ENCODE data around the gene MAML2.

- TF ChIP-seq, protein P1, sequence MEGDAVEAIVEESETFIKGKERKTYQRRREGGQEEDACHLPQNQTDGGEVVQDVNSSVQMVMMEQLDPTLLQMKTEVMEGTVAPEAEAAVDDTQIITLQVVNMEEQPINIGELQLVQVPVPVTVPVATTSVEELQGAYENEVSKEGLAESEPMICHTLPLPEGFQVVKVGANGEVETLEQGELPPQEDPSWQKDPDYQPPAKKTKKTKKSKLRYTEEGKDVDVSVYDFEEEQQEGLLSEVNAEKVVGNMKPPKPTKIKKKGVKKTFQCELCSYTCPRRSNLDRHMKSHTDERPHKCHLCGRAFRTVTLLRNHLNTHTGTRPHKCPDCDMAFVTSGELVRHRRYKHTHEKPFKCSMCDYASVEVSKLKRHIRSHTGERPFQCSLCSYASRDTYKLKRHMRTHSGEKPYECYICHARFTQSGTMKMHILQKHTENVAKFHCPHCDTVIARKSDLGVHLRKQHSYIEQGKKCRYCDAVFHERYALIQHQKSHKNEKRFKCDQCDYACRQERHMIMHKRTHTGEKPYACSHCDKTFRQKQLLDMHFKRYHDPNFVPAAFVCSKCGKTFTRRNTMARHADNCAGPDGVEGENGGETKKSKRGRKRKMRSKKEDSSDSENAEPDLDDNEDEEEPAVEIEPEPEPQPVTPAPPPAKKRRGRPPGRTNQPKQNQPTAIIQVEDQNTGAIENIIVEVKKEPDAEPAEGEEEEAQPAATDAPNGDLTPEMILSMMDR (IDR thresholded peaks at IDR 0.05 in 2 of 3, conservative IDR thresholded peaks at IDR 0.05 in 1 of 3; ENCODE audit: insufficient read depth in 2 of 3, low read depth in 1 of 3, low read length in 3 of 3): no peak
- TF ChIP-seq ZNF445 (CRISPR knock-in tag; IDR thresholded peaks at IDR 0.05; ENCODE audit: low read depth) (no peak), RCOR1 (IDR thresholded peaks at IDR 0.05; ENCODE audit: borderline replicate concordance in 1 of 2, low read depth in 2 of 2, low read length in 2 of 2) (no peak), ZNF23 (CRISPR knock-in tag; IDR thresholded peaks at IDR 0.05) (no peak), IFI16 (CRISPR knock-in tag; IDR thresholded peaks at IDR 0.05) (no peak)
- TF ChIP-seq, protein P2, sequence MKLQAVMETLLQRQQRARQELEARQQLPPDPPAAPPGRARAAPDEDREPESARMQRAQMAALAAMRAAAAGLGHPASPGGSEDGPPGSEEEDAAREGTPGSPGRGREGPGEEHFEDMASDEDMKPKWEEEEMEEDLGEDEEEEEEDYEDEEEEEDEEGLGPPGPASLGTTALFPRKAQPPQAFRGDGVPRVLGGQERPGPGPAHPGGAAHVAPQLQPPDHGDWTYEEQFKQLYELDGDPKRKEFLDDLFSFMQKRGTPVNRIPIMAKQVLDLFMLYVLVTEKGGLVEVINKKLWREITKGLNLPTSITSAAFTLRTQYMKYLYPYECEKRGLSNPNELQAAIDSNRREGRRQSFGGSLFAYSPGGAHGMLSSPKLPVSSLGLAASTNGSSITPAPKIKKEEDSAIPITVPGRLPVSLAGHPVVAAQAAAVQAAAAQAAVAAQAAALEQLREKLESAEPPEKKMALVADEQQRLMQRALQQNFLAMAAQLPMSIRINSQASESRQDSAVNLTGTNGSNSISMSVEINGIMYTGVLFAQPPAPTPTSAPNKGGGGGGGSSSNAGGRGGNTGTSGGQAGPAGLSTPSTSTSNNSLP (IDR thresholded peaks at IDR 0.05; ENCODE audit: borderline replicate concordance, low read depth, low read length): no peak
- TF ChIP-seq, protein P3, sequence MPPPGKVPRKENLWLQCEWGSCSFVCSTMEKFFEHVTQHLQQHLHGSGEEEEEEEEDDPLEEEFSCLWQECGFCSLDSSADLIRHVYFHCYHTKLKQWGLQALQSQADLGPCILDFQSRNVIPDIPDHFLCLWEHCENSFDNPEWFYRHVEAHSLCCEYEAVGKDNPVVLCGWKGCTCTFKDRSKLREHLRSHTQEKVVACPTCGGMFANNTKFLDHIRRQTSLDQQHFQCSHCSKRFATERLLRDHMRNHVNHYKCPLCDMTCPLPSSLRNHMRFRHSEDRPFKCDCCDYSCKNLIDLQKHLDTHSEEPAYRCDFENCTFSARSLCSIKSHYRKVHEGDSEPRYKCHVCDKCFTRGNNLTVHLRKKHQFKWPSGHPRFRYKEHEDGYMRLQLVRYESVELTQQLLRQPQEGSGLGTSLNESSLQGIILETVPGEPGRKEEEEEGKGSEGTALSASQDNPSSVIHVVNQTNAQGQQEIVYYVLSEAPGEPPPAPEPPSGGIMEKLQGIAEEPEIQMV (tag; conservative IDR thresholded peaks at IDR 0.05; ENCODE audit: low read depth): no peak
These were observed 22.5 kb upstream of the MAML2 start for GRCh38 chr11:96365493-96365892.

Data from K562 (cell line).